Kidney (tissue), 14 donors: Measurements from ENCODE around the gene ST6GALNAC5. TPM values are rescaled to one million over a fixed set of nuclear protein-coding genes. Genes with fewer than 3 reads are reported as not detected.
A peak's percentile ranks its signal among the peaks of the same experiment; 100 is the strongest.

Experiments used
- DNase-seq, 5 donors: peaks; one replicate each; pipeline ENCODE4 v3.0.0-alpha.2; 2013 to 2020
- FAIRE-seq: peaks from 2 replicates; lab custom pipeline; 2012; peaks lifted over from hg19 to GRCh38; lab: Jason Lieb, UNC
- H3K27ac ChIP-seq, 2 donors: one replicate each; pipeline ENCODE4 v1.7.0; 2013; ENCODE audit warnings: low read depth in 2 of 2, low read length in 2 of 2, inconsistent platforms in 1 of 2
- H3K27me3 ChIP-seq: one replicate; pipeline ENCODE4 v1.7.1; 2013; ENCODE audit warnings: low read length, inconsistent platforms; ENCODE audit not compliant: control insufficient read depth, insufficient read depth
- H3K36me3 ChIP-seq, 3 donors: one replicate each; pipeline versions ENCODE4 v1.7.0 to v1.7.1; 2013; ENCODE audit warnings: low read length in 3 of 3, control low read depth in 1 of 3, inconsistent platforms in 1 of 3; ENCODE audit not compliant: insufficient read depth in 3 of 3, control insufficient read depth in 2 of 3
- H3K4me1 ChIP-seq, 3 donors: one replicate each; pipeline versions ENCODE4 v1.7.0 to v1.7.1; 2013; ENCODE audit warnings: low read length in 3 of 3, inconsistent platforms in 1 of 3, low read depth in 1 of 3; ENCODE audit not compliant: control insufficient read depth in 2 of 3, insufficient read depth in 2 of 3
- H3K4me3 ChIP-seq, 3 donors: one replicate each; pipeline versions ENCODE4 v1.7.0 to v1.8.1; 2013; ENCODE audit warnings: low read length in 3 of 3, control low read depth in 1 of 3, inconsistent platforms in 1 of 3
- H3K9ac ChIP-seq, 3 donors: one replicate each; pipeline versions ENCODE4 v1.7.0 to v1.7.1; 2013; ENCODE audit warnings: low read length in 3 of 3, control low read depth in 1 of 3, inconsistent platforms in 1 of 3
- H3K9me3 ChIP-seq, 3 donors: one replicate each; pipeline versions ENCODE4 v1.7.0 to v1.7.1; 2013; ENCODE audit warnings: low read length in 3 of 3, control low read depth in 1 of 3, inconsistent platforms in 1 of 3; ENCODE audit not compliant: control insufficient read depth in 2 of 3, insufficient read depth in 1 of 3
- CTCF ChIP-seq: IDR thresholded peaks from 3 replicates; pipeline ENCODE4 v1.5.1; 2012; ENCODE audit warnings: mild to moderate bottlenecking, moderate library complexity, borderline replicate concordance; ENCODE audit not compliant: insufficient read depth; ENCODE audit errors: extremely low read depth
- intact Hi-C: fragments of 100-400 bp; cut with DNase I; formaldehyde crosslinking; loops from one replicate; pipeline ENCODE4 v1.11.1; 2022
- polyA plus RNA-seq: library from polyadenylated mRNA; stranded (reverse); fragments of 350-450 nt; fragmentation: Illumina TruSeq; extraction: RNeasy Lipid Tissue Mini Kit (QIAGEN cat#74804); gene quantifications from one replicate; pipeline ENCODE4 v1.2.3, GENCODE V29; 2014; ENCODE audit warnings: low read depth, low replicate concordance; ENCODE audit not compliant: insufficient read depth
- total RNA-seq: library from RNA; stranded (reverse); fragmentation: NEBNext Ultra II Directional; extraction: Animal tissue kit (Norgen Biotek cat#: 25700); gene quantifications from one replicate; pipeline ENCODE4 v1.2.1, GENCODE V29; 2021
- donor health status: control.
- donor health status: control.
- donor health status: control.
- donor health status: control.
- donor health status: control.
- donor health status: DM: yes; HTN: yes; CAD: no.
- donor health status: Normal renal cell carcinoma (clear cell type).

The ST6GALNAC5 gene
- total and polyA plus RNA-seq, 2 donors from 2014 or later = 0.34 to 0.50 TPM

DNA sequence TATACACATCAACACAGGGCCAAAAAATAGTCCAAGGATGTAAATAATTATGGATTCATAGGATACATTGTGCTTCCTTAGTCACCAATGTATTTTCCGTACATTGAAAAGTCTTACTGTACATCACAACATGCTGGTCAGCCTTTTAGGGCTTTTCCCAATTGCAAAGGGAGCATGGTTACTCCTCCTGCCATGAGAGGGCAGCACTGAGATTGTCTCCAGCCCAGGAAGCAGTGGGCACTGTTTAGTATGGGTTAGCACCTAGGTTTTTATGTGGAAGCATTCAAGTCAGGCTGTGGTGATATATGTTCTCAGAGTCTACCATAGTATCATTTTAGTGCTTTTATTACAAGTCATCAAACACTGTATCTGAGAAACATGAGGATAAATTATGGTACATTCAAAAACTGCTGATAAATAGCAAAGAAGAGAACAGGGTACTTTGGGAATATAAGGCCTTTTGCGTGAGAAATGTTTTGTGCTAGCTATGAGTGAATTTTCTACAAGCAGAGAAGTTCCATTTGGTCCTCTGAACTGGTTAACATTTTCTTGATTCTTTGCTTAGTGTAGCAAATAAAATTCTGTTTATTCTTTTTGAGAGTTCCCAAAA, 34.0 kb downstream of the ST6GALNAC5 start:
- DNase-seq (peak in 3 of 5 donors; percentile 14 to 51 (median 43)), FAIRE-seq (no peak)
- intact Hi-C loops = no loop called here
- Histone ChIP-seq H3K9ac (no peak overlapping the region), H3K36me3 (no peaks in the 10 kb centered on the region), H3K27ac (no peak overlapping the region), H3K4me1 (no peaks in the 10 kb centered on the region), H3K9me3 (no peaks in the 10 kb centered on the region), H3K27me3 (no peaks in the 10 kb centered on the region), H3K4me3 (no peak overlapping the region)
- TF ChIP-seq CTCF = peak; percentile 60

DNA sequence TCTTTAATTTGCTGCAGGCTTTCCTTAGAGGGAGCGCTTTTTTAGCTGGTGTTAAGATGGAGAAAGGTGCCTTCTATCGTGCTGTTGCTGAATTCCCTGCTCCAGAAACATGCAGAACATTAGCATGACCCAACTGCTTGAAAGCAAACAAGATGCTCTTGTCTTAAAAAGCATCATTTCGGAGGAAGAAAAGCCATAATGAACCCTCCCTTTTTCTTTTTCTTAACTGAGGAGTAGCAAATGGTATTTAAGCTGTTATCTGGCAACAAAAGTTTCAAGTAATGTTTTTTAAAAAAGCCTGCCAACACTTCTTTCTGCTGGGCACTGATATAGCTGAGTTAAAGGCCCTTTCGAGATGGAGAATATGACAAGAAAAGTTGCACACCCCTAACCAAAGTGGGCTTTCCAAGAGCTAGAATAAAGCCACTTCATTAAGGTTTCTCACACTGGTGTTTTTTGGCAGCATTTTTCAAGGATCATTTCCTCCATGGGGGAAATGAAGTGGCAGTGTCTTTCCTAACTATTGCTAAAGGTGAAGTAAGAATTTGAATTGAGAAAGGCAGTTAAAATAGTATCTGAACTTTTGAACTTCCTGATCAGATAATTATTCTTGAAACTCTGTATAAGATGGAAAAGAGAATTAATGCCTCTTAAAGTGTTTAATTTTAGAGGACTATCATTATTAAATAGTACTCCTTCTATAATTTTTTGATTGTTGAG, 38.8 kb downstream of the ST6GALNAC5 start:
- intact Hi-C loops = no loop called here

DNA sequence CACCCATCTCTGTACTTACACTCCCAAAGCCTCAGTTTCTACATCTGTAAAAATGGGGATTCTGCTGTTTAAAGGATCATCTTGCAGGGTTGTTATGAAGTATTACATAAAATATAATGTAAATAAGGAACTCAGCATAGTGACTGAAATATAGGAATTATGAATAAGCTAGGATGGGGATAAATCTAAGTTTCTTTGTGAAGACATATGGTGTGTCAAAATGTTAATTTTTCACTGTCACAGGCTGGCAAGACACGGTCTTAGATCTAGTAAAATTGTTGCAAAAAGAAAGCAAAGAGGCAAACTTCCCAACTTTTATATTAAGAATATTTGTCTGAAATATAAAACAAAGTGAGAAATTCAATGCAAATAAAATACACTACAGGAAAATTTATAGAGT, 42.0 kb downstream of the ST6GALNAC5 start:
- Histone ChIP-seq H3K27me3 (no peaks in the 10 kb centered on the region), H3K9ac (no peak overlapping the region), H3K4me1 (no peaks in the 10 kb centered on the region), H3K4me3 (no peak overlapping the region), H3K27ac (no peak overlapping the region), H3K9me3 (no peaks in the 10 kb centered on the region), H3K36me3 (no peaks in the 10 kb centered on the region)
- intact Hi-C loops = no loop called here
- no peak for FAIRE-seq
- no peak for DNase-seq
- TF ChIP-seq CTCF = no peak

More for the DNA sequence above, 38.8 kb downstream of the ST6GALNAC5 start:
- Histone ChIP-seq H3K27me3 (no peaks in the 10 kb centered on the region), H3K4me1 (no peaks in the 10 kb centered on the region), H3K9ac (no peak overlapping the region), H3K9me3 (no peaks in the 10 kb centered on the region), H3K27ac (no peak overlapping the region), H3K36me3 (no peaks in the 10 kb centered on the region), H3K4me3 (no peak overlapping the region)
- FAIRE-seq (no peak), DNase-seq (no peak)
- no peak for TF ChIP-seq CTCF
